HG03520 (cell line): ENCODE measurements around the gene GALNT14.

Experiments
- ATAC-seq: cut with Tn5 transposase; IDR thresholded peaks from one replicate; pipeline ENCODE4 v1.9.1; 2021; ENCODE audit warnings: mild to moderate bottlenecking, moderate library complexity; ENCODE audit not compliant: unreplicated experiment

GALNT14 gene

GRCh38 chr2:31088504-31089195, 49.6 kb downstream of the GALNT14 start:
- no peak for ATAC-seq

GRCh38 chr2:31087491-31087890, 50.7 kb downstream of the GALNT14 start:
- ATAC-seq: no peak

GRCh38 chr2:31086590-31086989, 51.6 kb downstream of the GALNT14 start:
- ATAC-seq: no peak

- ATAC-seq: no peak
These were observed 54.8 kb downstream of the GALNT14 start for GRCh38 chr2:31083234-31083993.

GRCh38 chr2:31082002-31082401, 56.2 kb downstream of the GALNT14 start:
- no peak for ATAC-seq

GRCh38 chr2:31081492-31081891, 56.7 kb downstream of the GALNT14 start:
- ATAC-seq: no peak

GRCh38 chr2:31080361-31080760, 57.9 kb downstream of the GALNT14 start:
- no peak for ATAC-seq

GRCh38 chr2:31079665-31080064, 58.6 kb downstream of the GALNT14 start:
- ATAC-seq: no peak

- no peak for ATAC-seq
These were observed 59.6 kb downstream of the GALNT14 start for GRCh38 chr2:31078579-31079105.

- no peak for ATAC-seq
These were observed 60.2 kb downstream of the GALNT14 start for GRCh38 chr2:31078011-31078410.

- no peak for ATAC-seq
These were observed 62.2 kb downstream of the GALNT14 start for GRCh38 chr2:31075941-31076590.

GRCh38 chr2:31075431-31075830, 62.8 kb downstream of the GALNT14 start:
- no peak for ATAC-seq

GRCh38 chr2:31071741-31072140, 66.5 kb downstream of the GALNT14 start:
- no peak for ATAC-seq

GRCh38 chr2:31070339-31071125, 67.7 kb downstream of the GALNT14 start:
- ATAC-seq: no peak

- no peak for ATAC-seq
These were observed 68.5 kb downstream of the GALNT14 start for GRCh38 chr2:31069643-31070325.

- ATAC-seq: no peak
These were observed 71.0 kb downstream of the GALNT14 start for GRCh38 chr2:31067259-31067658.

GRCh38 chr2:31066551-31066950, 71.7 kb downstream of the GALNT14 start:
- no peak for ATAC-seq

GRCh38 chr2:31066086-31066485, 72.2 kb downstream of the GALNT14 start:
- ATAC-seq: no peak

GRCh38 chr2:31065356-31065755, 72.9 kb downstream of the GALNT14 start:
- ATAC-seq: no peak

GRCh38 chr2:31060397-31060796, 77.8 kb downstream of the GALNT14 start:
- ATAC-seq: no peak
